Lung (tissue), 12 donors: ENCODE data around the gene TENM4. TPM values are rescaled to one million over a fixed set of nuclear protein-coding genes. Genes with fewer than 3 reads are reported as not detected.
A peak's percentile ranks its signal among the peaks of the same experiment; 100 is the strongest.

ENCODE experiments used
- ATAC-seq: fragments of 200-7000 bp; cut with Tn5 transposase; one replicate; pipeline ENCODE4 v1.9.1; 2020; ENCODE audit warnings: moderate number of reproducible peaks; ENCODE audit not compliant: insufficient read depth, low FRiP score
- DNase-seq, 3 donors: peaks; one replicate each; pipeline ENCODE4 v3.0.0-alpha.2; 2013 to 2017
- H3K27ac ChIP-seq, 2 donors: one replicate each; pipeline ENCODE4 v1.5.1; 2013; ENCODE audit warnings: mild to moderate bottlenecking in 2 of 2, moderate library complexity in 2 of 2, control low read depth in 1 of 2, inconsistent platforms in 1 of 2, low read depth in 1 of 2, low read length in 1 of 2
- H3K27me3 ChIP-seq, 3 donors: one replicate each; pipeline ENCODE4 v1.5.1; 2013; ENCODE audit warnings: low read length in 2 of 3; ENCODE audit not compliant: control insufficient read depth in 3 of 3, insufficient read depth in 3 of 3
- H3K36me3 ChIP-seq, 4 donors: one replicate each; pipeline ENCODE4 v1.5.1; 2013; ENCODE audit warnings: low read length in 4 of 4, mild to moderate bottlenecking in 1 of 4, moderate library complexity in 1 of 4; ENCODE audit not compliant: control insufficient read depth in 4 of 4, insufficient read depth in 4 of 4
- H3K4me1 ChIP-seq, 5 donors: one replicate each; pipeline ENCODE4 v1.5.1; 2013; ENCODE audit warnings: low read length in 5 of 5, mild to moderate bottlenecking in 2 of 5, moderate library complexity in 1 of 5; ENCODE audit not compliant: control insufficient read depth in 5 of 5, insufficient read depth in 5 of 5
- H3K4me3 ChIP-seq: one replicate; pipeline ENCODE4 v1.5.1; 2013; ENCODE audit warnings: mild to moderate bottlenecking, control low read depth, moderate library complexity
- H3K9ac ChIP-seq, 2 donors: one replicate each; pipeline ENCODE4 v1.5.1; 2013; ENCODE audit warnings: low read length in 2 of 2, control low read depth in 1 of 2; ENCODE audit not compliant: insufficient read depth in 1 of 2
- H3K9me3 ChIP-seq, 4 donors: one replicate each; pipeline ENCODE4 v1.5.1; 2013; ENCODE audit warnings: low read length in 3 of 4, mild to moderate bottlenecking in 1 of 4, moderate library complexity in 1 of 4; ENCODE audit not compliant: control insufficient read depth in 4 of 4, insufficient read depth in 3 of 4
- CTCF ChIP-seq: IDR thresholded peaks from 2 replicates; pipeline ENCODE4 v1.5.1; 2012; ENCODE audit warnings: mild to moderate bottlenecking; ENCODE audit errors: control extremely low read depth, extremely low read depth
- WGBS, 2 donors: extraction: QIAGEN DNeasy Blood & Tissue Kit; methylation state at CpG; one replicate each; pipeline ENCODE4 v1.1.7; 2013; 5-methylcytosine and 5-hydroxymethylcytosine counted together
- polyA plus RNA-seq, 2 donors: library from polyadenylated mRNA; stranded (reverse); fragments of 200-250 nt; gene quantifications; one replicate each; pipeline ENCODE4 v1.2.1, GENCODE V29; 2013
- total RNA-seq, 2 donors: library from RNA; depleted of rRNA in 1 of 2; stranded (reverse); fragments of >200 nt in 1 of 2; gene quantifications; one replicate each; pipeline ENCODE4 v1.2.1, GENCODE V29; 2014 to 2021
- donor health status: control.
- donor health status: control.
- donor health status: Bipolar disorder and iron deficiency.
- donor health status: healthy.
- donor health status: DM: yes; HTN: yes; CAD: no.

TENM4 gene
- total and polyA plus RNA-seq, 4 donors, result 0.28 to 16.4 (median 3.2) TPM

- WGBS, 2 donors, result 78 to 80% methylated on average over 9 of the region's 9 CpGs
These were observed 520.5 kb downstream of the TENM4 start for GRCh38 chr11:78920329-78920728.

GRCh38 chr11:78916759-78917158, 524.1 kb downstream of the TENM4 start:
- Histone ChIP-seq H3K9ac (no peak overlapping the region), H3K4me1 (peaks cover 0 to 2% (median 0%) of the 10 kb centered on the region in 5 donors), H3K36me3 (no peaks in the 10 kb centered on the region), H3K9me3 (no peaks in the 10 kb centered on the region), H3K27me3 (no peaks in the 10 kb centered on the region), H3K27ac (no peak overlapping the region), H3K4me3 (no peak overlapping the region)
- TF ChIP-seq CTCF, result no peak
- 71 to 77% methylated on average over 1 of the region's 1 CpG for WGBS, 2 donors
- ATAC-seq (no peak), DNase-seq (no peak)

More at GRCh38 chr11:78920329-78920728, 520.5 kb downstream of the TENM4 start:
- Histone ChIP-seq H3K36me3 (no peaks in the 10 kb centered on the region), H3K9ac (no peak overlapping the region), H3K27me3 (no peaks in the 10 kb centered on the region), H3K9me3 (no peaks in the 10 kb centered on the region), H3K4me1 (peaks cover 0 to 4% (median 0%) of the 10 kb centered on the region in 5 donors), H3K27ac (no peak overlapping the region), H3K4me3 (no peak overlapping the region)
- no peak for ATAC-seq
- DNase-seq, result no peak
- TF ChIP-seq CTCF, result no peak

GRCh38 chr11:78914503-78914902, 526.3 kb downstream of the TENM4 start:
- 40 to 75% methylated on average over 1 of the region's 1 CpG for WGBS, 2 donors
- H3K4me3 ChIP-seq, result no peak overlapping the region
- no peak for ATAC-seq

More at GRCh38 chr11:78914503-78914902, 526.3 kb downstream of the TENM4 start:
- no peaks in the 10 kb centered on the region for H3K36me3 ChIP-seq
- no peak overlapping the region for H3K9ac ChIP-seq
- H3K27me3 ChIP-seq, result no peaks in the 10 kb centered on the region
- H3K27ac ChIP-seq, result no peak overlapping the region
- H3K4me1 ChIP-seq, result peaks cover 0 to 5% (median 0%) of the 10 kb centered on the region in 5 donors
- TF ChIP-seq CTCF, result no peak
- H3K9me3 ChIP-seq, result no peaks in the 10 kb centered on the region
- DNase-seq, result peak in 1 of 3 donors; percentile 26
